PFSK-1 (cell line): ENCODE results near the gene NDUFS7.

ENCODE experiments used
- FOXP2 ChIP-seq: optimal IDR thresholded peaks from 2 replicates; pipeline ENCODE3; 2011; ENCODE audit warnings: borderline replicate concordance, control low read depth, inconsistent platforms; ENCODE audit not compliant: insufficient read depth; ENCODE audit errors: extremely low read length, extremely low read depth
- POLR2AphosphoS5 ChIP-seq: IDR thresholded peaks from 2 replicates; pipeline ENCODE4 v1.6.1; 2012; ENCODE audit warnings: low read depth, mild to moderate bottlenecking, control low read depth, low read length, moderate library complexity
- REST ChIP-seq, 2 experiments: IDR thresholded peaks; 2 replicates each; pipeline versions ENCODE4 v1.6.1 to v1.8.0; 2011 to 2012; ENCODE audit warnings: low read depth in 2 of 2, low read length in 2 of 2, control low read depth in 1 of 2, inconsistent platforms in 1 of 2, mild to moderate bottlenecking in 1 of 2, moderate library complexity in 1 of 2; ENCODE audit not compliant: insufficient read depth in 1 of 2
- SIN3A ChIP-seq: IDR thresholded peaks from 2 replicates; pipeline ENCODE4 v1.6.1; 2012; ENCODE audit warnings: mild to moderate bottlenecking, low read length, moderate library complexity, borderline replicate concordance; ENCODE audit not compliant: insufficient read depth
- TAF1 ChIP-seq: IDR thresholded peaks from 2 replicates; pipeline ENCODE4 v1.6.1; 2012; ENCODE audit warnings: low read length, control low read depth, borderline replicate concordance; ENCODE audit not compliant: insufficient read depth

The NDUFS7 gene

GRCh38 chr19:1355568-1356507 lies 27.9 kb upstream of the NDUFS7 start:
- TF ChIP-seq REST (IDR thresholded peaks at IDR 0.05; ENCODE audit: insufficient read depth in 1 of 2, low read depth in 2 of 2, low read length in 2 of 2) (no peak), SIN3A (no peak), POLR2AphosphoS5 (no peak), TAF1 (no peak), FOXP2 (no peak)

GRCh38 chr19:1356508-1356865 lies 27.2 kb upstream of the NDUFS7 start:
- TF ChIP-seq SIN3A (no peak), REST (IDR thresholded peaks at IDR 0.05; ENCODE audit: insufficient read depth in 1 of 2, low read depth in 2 of 2, low read length in 2 of 2) (no peak), TAF1 (no peak), FOXP2 (no peak), POLR2AphosphoS5 (no peak)

- TF ChIP-seq REST (IDR thresholded peaks at IDR 0.05; ENCODE audit: insufficient read depth in 1 of 2, low read depth in 2 of 2, low read length in 2 of 2) (no peak), TAF1 (no peak), POLR2AphosphoS5 (no peak), SIN3A (no peak), FOXP2 (no peak)
Observed at GRCh38 chr19:1357531-1358109, 26.1 kb upstream of the NDUFS7 start.

- TF ChIP-seq TAF1: no peak
- no peak for TF ChIP-seq REST (IDR thresholded peaks at IDR 0.05; ENCODE audit: insufficient read depth in 1 of 2, low read depth in 2 of 2, low read length in 2 of 2)
- TF ChIP-seq POLR2AphosphoS5: no peak
- TF ChIP-seq SIN3A: no peak
- no peak for TF ChIP-seq FOXP2
Observed at GRCh38 chr19:1360126-1360817, 23.4 kb upstream of the NDUFS7 start.
